K562 (cell line): Measurements from ENCODE around the gene ZP3. TPM values are rescaled to one million over a fixed set of nuclear protein-coding genes. Genes with fewer than 3 reads are reported as not detected.

ENCODE experiments used
- ARID3A ChIP-seq: IDR thresholded peaks from 2 replicates; pipeline ENCODE4 v1.6.1; 2012; ENCODE audit warnings: low read depth, low read length, improper control_type of control experiment, borderline replicate concordance
- CEBPG ChIP-seq, 3 experiments: fragments of 200-800 bp in 1 of 3; sonication (Bioruptor generic) in 1 of 3; sonication (generic) in 1 of 3; formaldehyde crosslinking in 1 of 3; IDR thresholded peaks in 2 of 3; conservative IDR thresholded peaks in 1 of 3; 2 replicates each; pipeline versions ENCODE4 v1.6.1 to v1.8.0; 2016 to 2022; ENCODE audit warnings: missing compliant biosample characterization in 2 of 3, missing genetic modification characterization in 2 of 3, mild to moderate bottlenecking in 1 of 3, missing genetic modification reagents in 1 of 3
- COPS2 ChIP-seq: fragments of 450-650 bp; conservative IDR thresholded peaks from 2 replicates; pipeline ENCODE4 v1.6.1; 2016; ENCODE audit warnings: mild to moderate bottlenecking, moderate library complexity
- HNRNPLL ChIP-seq: fragments of 200-400 bp; formaldehyde crosslinking; IDR thresholded peaks from 2 replicates; pipeline ENCODE4 v1.6.1; 2017; ENCODE audit warnings: low read length, low read depth, mild to moderate bottlenecking; ENCODE audit not compliant: poor library complexity, severe bottlenecking
- HSF4 ChIP-seq: fragments of 250-450 bp; sonication (Bioruptor Pico); IDR thresholded peaks from 2 replicates; pipeline ENCODE4 v2.1.2; 2022; ENCODE audit warnings: mild to moderate bottlenecking, moderate library complexity, borderline replicate concordance
- ILF3 ChIP-seq: fragments of 450-650 bp; IDR thresholded peaks from 2 replicates; pipeline ENCODE4 v1.6.1; 2018; ENCODE audit warnings: antibody characterized with exemption, mild to moderate bottlenecking, moderate library complexity, borderline replicate concordance
- KLF13 ChIP-seq: fragments of 450-650 bp; IDR thresholded peaks from 2 replicates; pipeline ENCODE4 v1.6.1; 2016; ENCODE audit warnings: missing genetic modification characterization, low read depth, mild to moderate bottlenecking, missing compliant biosample characterization, moderate library complexity, borderline replicate concordance
- MAFK ChIP-seq: IDR thresholded peaks from 2 replicates; pipeline ENCODE4 v1.6.1; 2011; ENCODE audit warnings: low read length, improper control_type of control experiment
- RBM25 ChIP-seq: fragments of 200-400 bp; formaldehyde crosslinking; IDR thresholded peaks from 2 replicates; pipeline ENCODE4 v1.6.1; 2018; ENCODE audit warnings: low read length, low read depth, moderate library complexity; ENCODE audit not compliant: severe bottlenecking
- RCOR1 ChIP-seq, 2 experiments: IDR thresholded peaks; 2 replicates each; pipeline ENCODE4 v1.6.1; 2012; ENCODE audit warnings: low read depth in 2 of 2, low read length in 2 of 2, borderline replicate concordance in 1 of 2, improper control_type of control experiment in 1 of 2
- SMARCA4 ChIP-seq: fragments of 450-650 bp; IDR thresholded peaks from 2 replicates; pipeline ENCODE4 v1.6.1; 2016
- UBTF ChIP-seq, 2 experiments: IDR thresholded peaks; 2 replicates each; pipeline ENCODE4 v1.6.1; 2012; ENCODE audit warnings: improper control_type of control experiment in 2 of 2, low read depth in 2 of 2, low read length in 2 of 2, borderline replicate concordance in 1 of 2
- ZNF140 ChIP-seq: fragments of 250-450 bp; sonication (Bioruptor Pico); IDR thresholded peaks from 2 replicates; pipeline ENCODE4 v1.8.0; 2021; ENCODE audit warnings: moderate library complexity, mild to moderate bottlenecking, inconsistent platforms
- ZNF174 ChIP-seq: fragments of 250-450 bp; sonication (Bioruptor Pico); IDR thresholded peaks from 2 replicates; pipeline ENCODE4 v1.4.0; 2020; ENCODE audit warnings: mild to moderate bottlenecking
- ZNF224 ChIP-seq: sonication (generic); formaldehyde crosslinking; IDR thresholded peaks from 2 replicates; pipeline ENCODE4 v1.8.0; 2022; ENCODE audit warnings: mild to moderate bottlenecking, missing genetic modification reagents
- ZNF586 ChIP-seq: fragments of 450-650 bp; formaldehyde crosslinking; conservative IDR thresholded peaks from 2 replicates; pipeline ENCODE4 v1.4.0; 2020; ENCODE audit warnings: mild to moderate bottlenecking, moderate library complexity
- ZNF668 ChIP-seq: fragments of 250-450 bp; sonication (Bioruptor Pico); IDR thresholded peaks from 2 replicates; pipeline ENCODE4 v1.8.0; 2022; ENCODE audit warnings: mild to moderate bottlenecking, inconsistent platforms
- polyA plus RNA-seq, 8 experiments: library from polyadenylated mRNA; depleted of rRNA in 4 of 8; stranded (reverse) in 5 of 8; unstranded in 3 of 8; fragments of >200 nt; fragmentation: Nextera tagmentation in 2 of 8; fragmentation: Illumina TruSeq in 1 of 8; extraction: Ambion mirVana in 2 of 8; extraction: Trizol in 1 of 8; gene quantifications; 2 replicates each; pipeline versions ENCODE4 v1.2.1 to v1.2.3, GENCODE V29; 2011 to 2014; ENCODE audit warnings: inconsistent platforms in 1 of 8, missing spikeins in 1 of 8
- total RNA-seq, 7 experiments: library from RNA; depleted of rRNA in 6 of 7; stranded (reverse); fragments of >200 nt in 6 of 7; fragmentation: Illumina TruSeq in 2 of 7; extraction: Trizol in 2 of 7; gene quantifications; 2 replicates each; pipeline versions ENCODE4 v1.2.1 to v1.2.3, GENCODE V29; 2011 to 2021; ENCODE audit warnings: low replicate concordance in 1 of 7
- TF ChIP-seq, protein P1 (sequence below): fragments of 450-650 bp; IDR thresholded peaks from one replicate; pipeline ENCODE4 v1.6.1; 2018; ENCODE audit warnings: mild to moderate bottlenecking, moderate library complexity; ENCODE audit not compliant: partially characterized antibody
- TF ChIP-seq, protein P2 (sequence below): sonication (generic); formaldehyde crosslinking; IDR thresholded peaks from 2 replicates; pipeline ENCODE4 v1.8.0; 2022; ENCODE audit warnings: mild to moderate bottlenecking, missing genetic modification reagents

Gene ZP3
- total and polyA plus RNA-seq, 9 of the 15 experiments (the other 6 are each of a cell fraction or from before 2014, with no cell fraction given): 1.4 to 3.8 (median 2.4) TPM

GRCh38 chr7:76393116-76394031, 31.4 kb upstream of the ZP3 start (continued):
- 0 out of 2 replicates have a peak, but pooled peaks have one; percentile 25 for TF ChIP-seq ARID3A
- no peak for TF ChIP-seq ZNF224
- TF ChIP-seq SMARCA4: no peak
- TF ChIP-seq COPS2: no peak
- TF ChIP-seq ZNF174 (CRISPR knock-in tag): no peak
- peak; percentile 17 to 42; a peak in 1 of 4 replicates for TF ChIP-seq UBTF (IDR thresholded peaks at IDR 0.05; ENCODE audit: borderline replicate concordance in 1 of 2, low read depth in 2 of 2, low read length in 2 of 2)
- TF ChIP-seq MAFK: no peak
- TF ChIP-seq ZNF668: peak; percentile 72; the same call in 1 of the 2 replicates
- TF ChIP-seq ZNF586 (CRISPR knock-in tag): no peak
- 0 out of 2 replicates have a peak, but pooled peaks have one; percentile 53 for TF ChIP-seq HSF4 (CRISPR knock-in tag)
- peak in 1 of 2 experiments; percentile 28; a peak in 1 of 4 replicates for TF ChIP-seq RCOR1 (IDR thresholded peaks at IDR 0.05; ENCODE audit: borderline replicate concordance in 1 of 2, low read depth in 2 of 2, low read length in 2 of 2)
- peak; percentile 46; the same call in 1 of the 2 replicates for TF ChIP-seq CEBPG (CRISPR knock-in tag; IDR thresholded peaks at IDR 0.05)
- no peak for TF ChIP-seq CEBPG (tag; conservative IDR thresholded peaks at IDR 0.05 in 1 of 2, IDR thresholded peaks at IDR 0.05 in 1 of 2)
- TF ChIP-seq KLF13 (tag): peak; percentile 63; the same call in 1 of the 2 replicates
- no peak for TF ChIP-seq ZNF140 (CRISPR knock-in tag)
- TF ChIP-seq, protein P1, sequence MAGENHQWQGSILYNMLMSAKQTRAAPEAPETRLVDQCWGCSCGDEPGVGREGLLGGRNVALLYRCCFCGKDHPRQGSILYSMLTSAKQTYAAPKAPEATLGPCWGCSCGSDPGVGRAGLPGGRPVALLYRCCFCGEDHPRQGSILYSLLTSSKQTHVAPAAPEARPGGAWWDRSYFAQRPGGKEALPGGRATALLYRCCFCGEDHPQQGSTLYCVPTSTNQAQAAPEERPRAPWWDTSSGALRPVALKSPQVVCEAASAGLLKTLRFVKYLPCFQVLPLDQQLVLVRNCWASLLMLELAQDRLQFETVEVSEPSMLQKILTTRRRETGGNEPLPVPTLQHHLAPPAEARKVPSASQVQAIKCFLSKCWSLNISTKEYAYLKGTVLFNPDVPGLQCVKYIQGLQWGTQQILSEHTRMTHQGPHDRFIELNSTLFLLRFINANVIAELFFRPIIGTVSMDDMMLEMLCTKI: no peak
- no peak; the same call in 1 of the 2 replicates for TF ChIP-seq ILF3
- TF ChIP-seq, protein P2, sequence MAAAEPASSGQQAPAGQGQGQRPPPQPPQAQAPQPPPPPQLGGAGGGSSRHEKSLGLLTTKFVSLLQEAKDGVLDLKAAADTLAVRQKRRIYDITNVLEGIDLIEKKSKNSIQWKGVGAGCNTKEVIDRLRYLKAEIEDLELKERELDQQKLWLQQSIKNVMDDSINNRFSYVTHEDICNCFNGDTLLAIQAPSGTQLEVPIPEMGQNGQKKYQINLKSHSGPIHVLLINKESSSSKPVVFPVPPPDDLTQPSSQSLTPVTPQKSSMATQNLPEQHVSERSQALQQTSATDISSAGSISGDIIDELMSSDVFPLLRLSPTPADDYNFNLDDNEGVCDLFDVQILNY (CRISPR knock-in tag): peak; percentile 89
- TF ChIP-seq RBM25: peak; percentile 35
- peak; percentile 25 for TF ChIP-seq HNRNPLL
